ENCODE data around the gene RNASE9. TPM values are rescaled to one million over a fixed set of nuclear protein-coding genes. Genes with fewer than 3 reads are reported as not detected.
"Not testable (repeated sequence)": the region's sequence is repeated elsewhere in the genome, so short reads cannot be mapped to it uniquely, and the experiment has no call there.

Gene RNASE9
- total RNA-seq, 1 donor from 2014 or later = not detected

DNA sequence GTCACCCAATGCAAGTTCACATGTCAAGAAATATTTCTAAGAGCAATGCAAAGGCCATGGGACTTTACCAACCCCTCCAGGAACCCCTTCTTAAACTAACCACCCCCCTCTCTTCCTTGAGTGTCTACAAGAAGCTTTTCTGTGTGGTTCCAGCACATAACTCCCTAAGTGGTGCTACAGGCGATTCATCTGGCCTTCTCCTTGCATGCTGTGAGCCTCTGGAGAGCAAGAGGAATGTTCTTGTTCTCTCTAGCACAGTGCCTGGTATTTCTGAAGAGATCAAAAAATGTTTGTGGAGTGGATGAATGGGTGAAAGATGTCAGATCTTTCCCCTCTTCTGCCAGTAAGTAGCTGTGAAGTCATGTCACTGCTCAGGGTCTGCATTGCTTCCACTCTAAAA, 36.3 kb upstream of the RNASE9 start:
- TF ChIP-seq, protein P1, sequence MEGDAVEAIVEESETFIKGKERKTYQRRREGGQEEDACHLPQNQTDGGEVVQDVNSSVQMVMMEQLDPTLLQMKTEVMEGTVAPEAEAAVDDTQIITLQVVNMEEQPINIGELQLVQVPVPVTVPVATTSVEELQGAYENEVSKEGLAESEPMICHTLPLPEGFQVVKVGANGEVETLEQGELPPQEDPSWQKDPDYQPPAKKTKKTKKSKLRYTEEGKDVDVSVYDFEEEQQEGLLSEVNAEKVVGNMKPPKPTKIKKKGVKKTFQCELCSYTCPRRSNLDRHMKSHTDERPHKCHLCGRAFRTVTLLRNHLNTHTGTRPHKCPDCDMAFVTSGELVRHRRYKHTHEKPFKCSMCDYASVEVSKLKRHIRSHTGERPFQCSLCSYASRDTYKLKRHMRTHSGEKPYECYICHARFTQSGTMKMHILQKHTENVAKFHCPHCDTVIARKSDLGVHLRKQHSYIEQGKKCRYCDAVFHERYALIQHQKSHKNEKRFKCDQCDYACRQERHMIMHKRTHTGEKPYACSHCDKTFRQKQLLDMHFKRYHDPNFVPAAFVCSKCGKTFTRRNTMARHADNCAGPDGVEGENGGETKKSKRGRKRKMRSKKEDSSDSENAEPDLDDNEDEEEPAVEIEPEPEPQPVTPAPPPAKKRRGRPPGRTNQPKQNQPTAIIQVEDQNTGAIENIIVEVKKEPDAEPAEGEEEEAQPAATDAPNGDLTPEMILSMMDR (IDR thresholded peaks at IDR 0.05; ENCODE audit: insufficient read depth, low read length, poor library complexity, severe bottlenecking) = no peak
- Histone ChIP-seq H3K27me3 (ENCODE audit: control insufficient read depth, insufficient read depth, low read length) (no peaks in the 10 kb centered on the region), H3K4me3 (ENCODE audit: low read depth, low read length) (no peak overlapping the region), H3K36me3 (ENCODE audit: control insufficient read depth, insufficient read depth, low read length) (no peaks in the 10 kb centered on the region)
- no peak for DNase-seq (ENCODE audit: low read depth)

DNA sequence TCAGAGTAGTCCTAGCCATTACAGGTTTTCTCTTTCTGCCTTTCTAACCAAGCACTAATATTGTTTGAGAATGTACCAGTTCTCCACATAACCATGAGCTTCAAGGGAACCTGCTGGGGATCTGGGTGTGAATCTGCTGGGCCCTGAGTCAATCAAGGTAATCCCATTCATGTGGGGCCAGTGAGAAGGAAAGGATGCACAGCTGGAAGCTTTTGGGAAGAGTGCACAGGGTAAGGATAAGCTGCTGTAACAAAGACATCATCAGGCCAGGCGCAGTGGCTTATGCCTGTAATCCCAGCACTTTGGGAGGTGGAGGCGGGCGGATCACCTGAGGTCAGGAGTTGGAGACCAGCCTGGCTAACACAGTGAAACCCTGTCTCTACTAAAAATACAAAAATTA, 34.9 kb upstream of the RNASE9 start:
- not testable (repeated sequence) for H3K27me3 ChIP-seq (ENCODE audit: control insufficient read depth, insufficient read depth, low read length); H3K36me3 ChIP-seq (ENCODE audit: control insufficient read depth, insufficient read depth, low read length); DNase-seq (ENCODE audit: low read depth); H3K4me3 ChIP-seq (ENCODE audit: low read depth, low read length)

DNA sequence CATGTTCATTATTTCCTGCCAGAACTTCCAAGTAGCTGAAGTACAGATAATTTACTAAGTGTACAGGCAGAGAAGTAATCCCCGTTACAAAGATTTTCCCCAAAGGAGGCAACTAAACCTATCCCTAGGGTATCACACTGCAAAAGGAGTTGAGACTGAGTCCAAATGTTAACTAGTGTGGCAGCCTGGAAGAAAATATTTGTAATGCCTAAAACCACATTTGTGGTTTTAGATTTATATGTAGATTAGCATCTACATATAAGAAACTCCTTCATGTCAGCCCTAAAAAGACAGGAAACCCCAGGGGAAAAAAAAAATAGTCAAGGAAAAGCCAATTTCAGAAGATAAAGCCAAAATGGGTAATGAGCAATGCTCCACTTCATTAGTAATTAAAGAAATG, 31.7 kb upstream of the RNASE9 start:
- TF ChIP-seq, protein P1 (IDR thresholded peaks at IDR 0.05; ENCODE audit: insufficient read depth, low read length, poor library complexity, severe bottlenecking) = no peak
- Histone ChIP-seq H3K27me3 (ENCODE audit: control insufficient read depth, insufficient read depth, low read length) (no peaks in the 10 kb centered on the region), H3K4me3 (ENCODE audit: low read depth, low read length) (no peak overlapping the region), H3K36me3 (ENCODE audit: control insufficient read depth, insufficient read depth, low read length) (no peaks in the 10 kb centered on the region)
- no peak for DNase-seq (ENCODE audit: low read depth)

DNA sequence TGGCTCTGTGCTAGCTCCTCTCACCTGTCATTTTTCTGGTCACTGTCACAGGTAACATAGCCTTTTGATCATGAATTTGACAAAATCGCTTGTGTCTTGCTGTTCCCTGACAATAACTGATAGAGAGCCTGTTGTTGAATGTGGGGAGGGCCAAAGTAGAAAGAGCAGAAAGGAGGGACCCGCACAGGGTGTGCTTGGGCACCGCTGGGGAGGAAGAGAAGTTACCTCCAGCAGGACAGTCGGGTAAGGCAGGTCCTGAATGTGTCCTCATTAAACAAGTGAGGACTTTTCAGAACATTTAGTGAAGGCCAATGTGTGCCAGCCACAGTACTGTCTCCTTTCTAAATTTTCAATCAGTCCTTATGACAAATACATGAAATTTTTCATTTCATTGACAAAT, 30.4 kb upstream of the RNASE9 start, which contains the start of gene RNASE12:
TSS of gene RNASE12 (minus strand) at position 142 of the 400 bp plus-strand sequence. CDS start 653 bp downstream, outside the sequence.
- no peaks in the 10 kb centered on the region for H3K36me3 ChIP-seq (ENCODE audit: control insufficient read depth, insufficient read depth, low read length)
- DNase-seq (ENCODE audit: low read depth) = no peak
- no peaks in the 10 kb centered on the region for H3K27me3 ChIP-seq (ENCODE audit: control insufficient read depth, insufficient read depth, low read length)
- no peak within 1 kb of the TSS for H3K4me3 ChIP-seq (ENCODE audit: low read depth, low read length)
- TF ChIP-seq, protein P1 (IDR thresholded peaks at IDR 0.05; ENCODE audit: insufficient read depth, low read length, poor library complexity, severe bottlenecking) = no peak

DNA sequence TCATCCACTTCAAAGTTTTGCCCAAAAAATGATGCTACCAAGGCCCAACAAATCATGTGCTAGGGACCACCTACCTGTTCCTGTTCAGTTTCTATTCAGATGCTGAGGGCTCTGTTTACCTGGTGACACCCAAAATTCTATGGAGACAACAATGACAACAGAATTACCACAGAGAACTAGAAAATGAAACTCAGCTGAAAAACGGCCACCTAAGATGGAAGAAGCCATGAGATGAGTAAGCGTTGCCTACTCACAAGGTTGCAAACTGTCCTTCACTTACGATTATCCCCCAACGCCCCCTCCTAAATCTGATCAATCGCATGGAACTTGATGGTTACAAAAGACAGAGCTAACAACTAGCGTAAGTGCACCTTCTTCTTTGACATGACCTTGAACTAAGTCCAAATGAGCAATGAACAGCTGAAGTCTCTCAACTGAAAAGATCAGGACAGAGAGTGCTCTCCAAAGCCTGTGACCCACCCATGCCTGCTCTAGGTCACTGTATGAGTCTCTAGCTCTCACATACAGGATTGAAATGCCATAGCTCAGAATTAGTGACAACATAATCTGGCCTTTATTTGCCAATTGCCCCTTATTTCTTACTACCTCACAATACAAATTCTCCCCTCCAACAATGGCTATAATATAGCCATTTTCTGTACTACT, 26.8 kb upstream of the RNASE9 start, which contains the start of gene RNASE11:
TSS of gene RNASE11 (minus strand) at position 513 of the 666 bp plus-strand sequence.
- no peaks in the 10 kb centered on the region for H3K27me3 ChIP-seq (ENCODE audit: control insufficient read depth, insufficient read depth, low read length)
- TF ChIP-seq, protein P1 (IDR thresholded peaks at IDR 0.05; ENCODE audit: insufficient read depth, low read length, poor library complexity, severe bottlenecking) = no peak

DNA sequence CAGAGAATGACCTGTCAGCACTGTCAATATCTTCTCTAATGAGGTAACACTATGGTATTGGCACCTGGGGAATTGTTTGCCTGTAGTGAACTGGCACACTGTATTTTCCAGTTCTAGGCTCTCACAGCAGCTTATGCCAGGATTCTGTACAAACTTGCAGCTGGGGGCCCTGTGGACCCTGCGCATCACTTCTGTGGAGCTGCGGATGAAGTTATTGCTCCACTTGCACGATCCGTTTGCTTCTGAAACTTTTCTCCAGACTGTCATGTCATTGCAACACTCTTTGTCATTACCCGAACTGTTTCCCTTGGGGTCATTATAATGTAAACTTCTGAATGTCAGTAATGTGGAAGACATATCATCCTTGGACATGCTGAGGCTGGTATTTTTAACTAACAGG, 23.1 kb upstream of the RNASE9 start:
- H3K27me3 ChIP-seq (ENCODE audit: control insufficient read depth, insufficient read depth, low read length) = no peaks in the 10 kb centered on the region
- TF ChIP-seq, protein P1 (IDR thresholded peaks at IDR 0.05; ENCODE audit: insufficient read depth, low read length, poor library complexity, severe bottlenecking) = no peak
- no peak for DNase-seq (ENCODE audit: low read depth)
- no peaks in the 10 kb centered on the region for H3K36me3 ChIP-seq (ENCODE audit: control insufficient read depth, insufficient read depth, low read length)
- H3K4me3 ChIP-seq (ENCODE audit: low read depth, low read length) = no peak overlapping the region

More for the DNA sequence above, 26.8 kb upstream of the RNASE9 start, which contains the start of gene RNASE11:
- no peaks in the 10 kb centered on the region for H3K36me3 ChIP-seq (ENCODE audit: control insufficient read depth, insufficient read depth, low read length)
- H3K4me3 ChIP-seq (ENCODE audit: low read depth, low read length) = no peak within 1 kb of the TSS
- no peak for DNase-seq (ENCODE audit: low read depth)
